GM12878 (cell line): ENCODE data around the gene UMPS.

Experiments used
- ATF2 ChIP-seq: IDR thresholded peaks from 2 replicates; pipeline ENCODE4 v1.6.1; 2012; ENCODE audit warnings: low read length, inconsistent platforms
- BCL11A ChIP-seq: IDR thresholded peaks from 2 replicates; pipeline ENCODE4 v1.6.1; 2011; ENCODE audit warnings: low read depth, low read length
- CTCF ChIP-seq, 3 experiments: IDR thresholded peaks in 2 of 3; conservative IDR thresholded peaks in 1 of 3; 2 replicates each; pipeline ENCODE4 v1.5.1; 2011; ENCODE audit warnings: low read depth in 3 of 3, low read length in 3 of 3, mild to moderate bottlenecking in 3 of 3, control low read depth in 2 of 3, moderate library complexity in 2 of 3, inconsistent platforms in 1 of 3, mixed read lengths in 1 of 3; ENCODE audit not compliant: control insufficient read depth in 2 of 3, insufficient read depth in 1 of 3; ENCODE audit errors: extremely low read depth in 1 of 3
- DPF2 ChIP-seq: fragments of 450-650 bp; IDR thresholded peaks from 2 replicates; pipeline ENCODE4 v1.6.1; 2017; ENCODE audit warnings: mild to moderate bottlenecking
- EZH2 ChIP-seq: IDR thresholded peaks from 2 replicates; pipeline ENCODE4 v1.6.1; 2012; ENCODE audit warnings: low read depth, mild to moderate bottlenecking, control low read depth, inconsistent platforms, low read length, borderline replicate concordance; ENCODE audit not compliant: control insufficient read depth
- FOS ChIP-seq: IDR thresholded peaks from 3 replicates; pipeline ENCODE4 v1.6.1; 2011; ENCODE audit warnings: borderline replicate concordance; ENCODE audit not compliant: insufficient read length; ENCODE audit errors: extremely low read depth
- FOXK2 ChIP-seq: fragments of 450-650 bp; IDR thresholded peaks from 2 replicates; pipeline ENCODE4 v1.6.1; 2017; ENCODE audit warnings: mild to moderate bottlenecking, moderate library complexity
- MXI1 ChIP-seq: fragments of 150-350 bp; IDR thresholded peaks from 2 replicates; pipeline ENCODE4 v1.6.1; 2011; ENCODE audit warnings: low read depth, mild to moderate bottlenecking, inconsistent platforms, low read length, improper control_type of control experiment
- POLR2A ChIP-seq: IDR thresholded peaks from 2 replicates; pipeline ENCODE4 v1.6.1; 2011; ENCODE audit warnings: low read depth, mild to moderate bottlenecking, low read length
- REST ChIP-seq: IDR thresholded peaks from 2 replicates; pipeline ENCODE4 v1.6.1; 2012; ENCODE audit warnings: mild to moderate bottlenecking, low read depth, low read length
- TCF7 ChIP-seq: IDR thresholded peaks from 2 replicates; pipeline ENCODE4 v1.6.1; 2014; ENCODE audit warnings: antibody characterized with exemption, borderline replicate concordance
- ZBED1 ChIP-seq: IDR thresholded peaks from 2 replicates; pipeline ENCODE4 v1.6.1; 2016; ENCODE audit warnings: borderline replicate concordance
- ZBTB33 ChIP-seq: fragments of 450-650 bp; IDR thresholded peaks from 2 replicates; pipeline ENCODE4 v1.6.1; 2017; ENCODE audit warnings: mild to moderate bottlenecking
- ZNF274 ChIP-seq: IDR thresholded peaks from one replicate; pipeline ENCODE4 v1.8.0; 2011; ENCODE audit not compliant: insufficient read length, insufficient read depth

- TF ChIP-seq ZBED1 (no peak), REST (no peak), BCL11A (no peak), CTCF (IDR thresholded peaks at IDR 0.05 in 2 of 3, conservative IDR thresholded peaks at IDR 0.05 in 1 of 3; ENCODE audit: control insufficient read depth in 2 of 3, extremely low read depth in 1 of 3, insufficient read depth in 1 of 3, low read depth in 3 of 3, low read length in 3 of 3) (no peak), TCF7 (no peak), EZH2 (no peak), ATF2 (no peak), POLR2A (no peak), ZNF274 (no peak), DPF2 (no peak), FOXK2 (no peak), FOS (no peak), MXI1 (no peak), ZBTB33 (no peak)
Measured at GRCh38 chr3:124763206-124763605, 33.0 kb downstream of the UMPS start.
